K562 (cell line): ENCODE results near the gene CC2D2B. TPM values are rescaled to one million over a fixed set of nuclear protein-coding genes. Genes with fewer than 3 reads are reported as not detected.
A peak's percentile ranks its signal among the peaks of the same experiment; 100 is the strongest.

Experiments used
- ATF6 ChIP-seq: sonication (generic); formaldehyde crosslinking; IDR thresholded peaks from 2 replicates; pipeline ENCODE4 v1.4.0; 2020; ENCODE audit warnings: mild to moderate bottlenecking, missing genetic modification reagents
- CLOCK ChIP-seq: fragments of 250-450 bp; sonication (Bioruptor Pico); IDR thresholded peaks from 2 replicates; pipeline ENCODE4 v1.4.0; 2020; ENCODE audit warnings: mild to moderate bottlenecking, moderate library complexity, borderline replicate concordance
- PHF20 ChIP-seq: fragments of 450-650 bp; IDR thresholded peaks from 2 replicates; pipeline ENCODE4 v1.6.1; 2018; ENCODE audit not compliant: partially characterized antibody
- PREB ChIP-seq: sonication (generic); formaldehyde crosslinking; IDR thresholded peaks from 2 replicates; pipeline ENCODE4 v1.8.1; 2023; ENCODE audit warnings: mild to moderate bottlenecking, missing genetic modification reagents
- TFE3 ChIP-seq: fragments of 450-650 bp; formaldehyde crosslinking; IDR thresholded peaks from 2 replicates; pipeline ENCODE4 v1.4.0; 2020; ENCODE audit warnings: mild to moderate bottlenecking, mixed read lengths
- ZNF551 ChIP-seq: fragments of 250-450 bp; sonication (Bioruptor Pico); IDR thresholded peaks from 2 replicates; pipeline ENCODE4 v1.5.0; 2021; ENCODE audit warnings: mild to moderate bottlenecking, moderate library complexity
- polyA plus RNA-seq, 8 experiments: library from polyadenylated mRNA; depleted of rRNA in 4 of 8; stranded (reverse) in 5 of 8; unstranded in 3 of 8; fragments of >200 nt; fragmentation: Nextera tagmentation in 2 of 8; fragmentation: Illumina TruSeq in 1 of 8; extraction: Ambion mirVana in 2 of 8; extraction: Trizol in 1 of 8; gene quantifications; 2 replicates each; pipeline versions ENCODE4 v1.2.1 to v1.2.3, GENCODE V29; 2011 to 2014; ENCODE audit warnings: inconsistent platforms in 1 of 8, missing spikeins in 1 of 8
- total RNA-seq, 7 experiments: library from RNA; depleted of rRNA in 6 of 7; stranded (reverse); fragments of >200 nt in 6 of 7; fragmentation: Illumina TruSeq in 2 of 7; extraction: Trizol in 2 of 7; gene quantifications; 2 replicates each; pipeline versions ENCODE4 v1.2.1 to v1.2.3, GENCODE V29; 2011 to 2021; ENCODE audit warnings: low replicate concordance in 1 of 7

Gene CC2D2B
- total and polyA plus RNA-seq, 9 of the 15 experiments (the other 6 are each of a cell fraction or from before 2014, with no cell fraction given) = 0.10 to 0.34 (median 0.20) TPM; not detected in 5

- TF ChIP-seq TFE3 (CRISPR knock-in tag) (no peak), PHF20 (peak; percentile 34), PREB (CRISPR knock-in tag) (peak; percentile 35; the same call in 1 of the 2 replicates), ZNF551 (CRISPR knock-in tag) (no peak), ATF6 (CRISPR knock-in tag) (peak; percentile 43; the same call in 1 of the 2 replicates), CLOCK (CRISPR knock-in tag) (no peak)
Observed at GRCh38 chr10:95907456-95908253, at the start of gene CC2D2B (continued).
